NCI-H1048 (cell line): ENCODE measurements around the gene HIVEP3.

Experiments used
- DNase-seq: peaks from one replicate; lab custom pipeline; 2025; lab: John Stamatoyannopoulos, UW

The HIVEP3 gene

DNA sequence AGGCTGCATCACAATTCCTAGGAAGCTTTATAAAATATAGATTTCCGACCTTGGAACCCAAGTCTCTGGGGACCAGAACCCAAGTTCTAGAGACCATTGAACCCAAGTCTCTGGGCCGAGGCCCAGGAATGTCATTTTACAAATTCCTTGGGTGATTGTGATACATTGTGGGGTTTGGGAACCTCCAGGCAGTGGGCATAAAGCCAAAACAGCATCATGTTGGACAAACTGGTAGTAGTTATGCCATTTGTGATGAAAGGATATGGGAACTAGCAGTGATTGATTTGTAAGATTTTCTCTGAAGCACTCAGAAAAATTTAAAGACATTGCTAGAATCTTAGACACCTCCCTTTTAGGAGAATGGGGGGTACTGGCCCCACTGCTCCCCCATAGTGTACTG, 160.2 kb downstream of the HIVEP3 start:
- no peak for DNase-seq

DNA sequence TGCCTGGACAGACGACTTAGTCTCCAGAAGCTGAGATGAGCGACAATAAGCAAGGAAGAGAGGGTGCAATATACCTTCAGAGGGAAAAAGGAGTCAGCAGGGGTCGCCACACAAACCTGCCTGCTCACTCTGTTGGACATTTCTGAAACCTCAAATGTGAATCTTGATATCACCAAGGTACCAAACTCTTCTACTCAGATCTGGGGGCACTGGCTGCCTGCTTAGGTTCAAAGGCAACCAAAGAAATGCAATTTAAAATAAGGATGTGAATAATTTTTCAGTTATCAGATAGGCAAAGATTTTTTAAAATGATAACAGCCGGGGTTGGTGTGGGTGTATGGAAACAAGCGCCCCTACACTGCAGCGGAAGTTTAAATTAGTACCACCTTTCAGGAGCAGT, 164.2 kb downstream of the HIVEP3 start:
- no peak for DNase-seq

DNA sequence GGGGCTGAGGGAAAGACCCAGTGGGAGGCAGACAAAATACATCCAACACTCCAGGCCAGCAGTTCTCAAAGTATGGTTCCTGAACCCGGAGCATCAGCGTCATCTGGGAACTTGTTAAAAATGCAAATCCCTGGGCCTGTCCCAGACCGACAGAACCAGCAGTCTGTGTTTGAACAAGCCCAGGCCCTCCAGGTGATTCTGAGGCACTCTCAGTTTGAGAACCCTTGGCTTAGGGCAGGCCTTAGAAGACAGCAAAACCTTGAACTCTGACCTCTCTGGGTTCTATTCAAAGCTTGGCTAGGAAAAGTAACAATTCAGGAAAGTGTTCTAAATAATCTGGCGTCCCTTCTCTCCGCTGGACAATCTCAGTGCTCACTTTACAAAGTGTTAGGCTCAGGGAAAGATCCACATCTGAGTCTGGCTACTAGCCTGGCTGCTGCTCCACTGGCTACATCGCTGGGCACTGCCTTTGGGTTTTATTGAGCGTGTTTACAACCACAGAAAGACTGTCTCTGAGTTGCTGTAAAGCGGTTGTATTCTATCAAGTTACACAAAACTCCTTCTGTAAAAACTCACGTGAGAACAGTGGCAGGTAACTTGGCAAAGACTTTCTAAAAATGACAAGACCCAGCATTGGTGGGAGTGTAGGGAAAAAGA, 166.1 kb downstream of the HIVEP3 start:
- no peak for DNase-seq

DNA sequence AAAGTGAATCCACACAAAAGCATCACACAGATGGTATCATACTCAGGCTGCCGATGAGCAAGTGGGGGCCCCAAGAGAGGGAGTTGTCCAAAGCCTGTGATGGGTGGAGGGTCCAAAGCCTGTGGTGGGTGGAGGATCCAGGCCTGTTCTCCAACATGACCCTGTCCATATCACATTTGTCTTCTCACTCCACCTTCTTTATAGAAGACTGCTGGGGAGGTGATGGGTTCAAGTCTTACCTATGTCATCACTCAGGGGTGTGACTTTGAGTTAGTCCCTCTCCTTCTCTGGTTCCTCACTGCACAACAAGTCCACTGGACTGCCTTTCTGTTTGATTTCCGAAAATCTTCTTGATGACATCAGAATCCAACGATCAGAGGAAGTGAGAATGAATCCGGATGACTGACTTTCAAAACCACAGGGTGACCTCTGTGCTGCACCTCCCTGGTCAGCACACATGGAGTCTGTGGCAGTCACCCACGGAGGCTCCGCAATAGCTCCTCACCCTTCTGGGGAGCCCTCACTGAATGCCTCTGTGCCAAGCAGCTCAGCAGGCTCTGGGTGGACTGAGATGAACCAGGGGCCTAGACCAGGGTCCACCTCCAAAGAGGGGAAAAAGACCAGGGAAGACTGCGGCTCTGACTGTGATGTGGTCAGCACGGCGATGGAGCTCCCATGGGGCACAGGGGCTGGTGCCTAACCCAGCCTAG, 166.8 kb downstream of the HIVEP3 start:
- DNase-seq, result no peak

DNA sequence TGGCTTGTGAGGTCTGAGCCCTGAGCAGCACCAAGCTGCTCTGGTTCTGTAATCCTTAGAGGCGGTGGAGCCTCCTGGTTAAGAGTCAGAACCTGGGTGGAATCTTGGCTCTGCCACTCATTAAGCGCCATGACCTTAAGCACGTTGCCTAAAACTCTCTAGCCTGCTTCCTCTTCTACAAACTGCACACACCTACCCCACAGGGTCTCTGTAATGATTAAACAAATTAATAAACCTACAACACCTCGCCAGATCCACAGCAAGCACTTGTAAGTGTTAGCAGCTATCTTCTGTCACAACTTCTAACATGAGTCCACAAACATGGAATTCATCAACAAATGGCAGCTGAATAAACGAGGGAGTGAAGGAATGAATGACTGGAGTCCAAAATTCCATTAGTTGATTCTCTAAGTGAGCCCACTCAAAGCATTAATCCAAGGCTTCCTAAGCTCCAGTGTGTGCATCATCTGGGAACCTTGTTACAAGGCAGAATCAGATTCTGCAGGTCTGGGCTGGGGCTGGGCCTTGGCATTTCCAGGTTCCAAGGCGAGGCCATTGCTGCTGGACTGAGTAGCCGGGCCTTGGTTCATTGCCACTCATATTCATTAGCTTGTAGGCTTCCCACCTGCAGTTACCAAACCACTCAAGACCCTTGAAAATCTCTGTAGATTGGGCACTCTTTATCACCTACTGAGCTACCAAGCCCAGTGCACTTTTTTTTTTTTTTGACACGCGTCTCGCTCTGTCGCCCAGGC, 168.6 kb downstream of the HIVEP3 start:
- no peak for DNase-seq

DNA sequence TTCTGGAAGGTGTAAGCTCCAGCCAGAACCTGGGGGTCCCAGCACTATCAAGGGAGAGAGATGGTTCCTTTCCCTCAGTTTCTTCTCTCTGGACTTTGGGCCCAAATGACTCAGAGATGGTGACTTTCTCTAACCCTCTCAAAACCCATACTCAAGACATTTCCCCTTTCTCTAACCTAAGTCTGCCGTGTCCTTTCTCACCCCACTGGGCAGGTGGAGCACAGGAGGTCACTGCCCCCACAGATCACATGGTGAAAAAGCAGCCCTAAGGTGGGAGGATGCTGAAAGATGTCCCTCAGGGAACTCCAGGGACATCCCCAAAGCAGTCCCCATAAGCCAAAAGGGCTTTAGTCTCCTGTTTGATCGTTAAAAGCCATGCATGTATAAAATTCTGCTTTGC, 173.7 kb downstream of the HIVEP3 start:
- DNase-seq, result no peak

DNA sequence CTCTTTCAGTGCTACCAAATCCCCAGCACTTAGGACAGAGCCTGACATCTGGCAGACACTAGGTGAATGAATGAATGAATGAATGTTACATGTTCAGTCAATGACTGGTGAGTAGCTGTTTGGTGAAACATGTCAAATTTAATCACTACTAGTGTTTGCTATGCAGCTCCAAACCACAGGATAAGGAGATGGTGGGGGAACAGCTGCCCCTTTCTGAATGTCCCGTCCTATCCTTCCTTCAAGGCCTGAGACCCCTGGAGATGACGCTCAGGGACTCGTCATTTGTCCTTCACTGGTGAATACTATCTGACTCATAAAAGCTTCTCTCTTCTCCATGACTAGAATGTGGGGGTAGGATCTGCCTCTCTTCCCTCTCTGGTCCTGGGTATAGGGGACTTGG, 175.4 kb downstream of the HIVEP3 start:
- DNase-seq, result no peak

DNA sequence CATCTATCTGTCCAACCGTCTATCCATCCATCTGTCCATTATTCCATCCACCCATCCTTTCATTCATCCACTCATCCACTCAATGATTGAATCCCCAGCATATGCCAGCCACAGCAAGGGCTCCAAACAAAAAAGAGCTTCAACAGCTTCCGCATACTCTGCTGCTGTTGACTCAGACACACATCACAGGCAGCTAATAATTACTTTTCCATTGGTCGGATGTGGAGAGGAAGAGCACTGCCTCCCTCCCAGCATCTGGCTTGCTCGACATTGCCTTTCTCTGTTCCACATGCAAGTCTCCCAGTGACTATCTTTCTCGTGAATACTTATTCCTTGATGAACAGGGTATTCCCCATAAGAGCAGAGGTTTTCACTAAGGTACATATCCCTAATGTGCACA, 176.5 kb downstream of the HIVEP3 start:
- no peak for DNase-seq

DNA sequence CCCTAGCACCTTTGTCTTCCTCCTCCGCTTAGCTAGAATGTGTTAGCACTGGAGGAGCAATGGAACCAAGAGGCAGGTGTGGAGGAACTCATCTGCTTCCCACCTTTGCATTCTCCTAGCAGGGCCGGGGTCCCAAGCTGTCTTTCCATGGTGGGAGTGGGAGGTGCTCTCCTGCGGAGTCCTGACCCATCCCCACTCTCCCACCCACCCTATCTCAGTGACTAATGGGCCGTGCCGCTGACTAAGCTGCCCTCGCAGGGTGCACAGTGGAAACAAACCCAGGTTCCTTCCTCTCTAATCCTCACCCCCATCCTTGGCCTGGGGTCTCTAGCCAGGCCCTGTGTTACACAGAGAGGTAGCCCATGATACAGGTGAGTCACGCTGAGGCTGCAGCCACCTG, 177.5 kb downstream of the HIVEP3 start:
- DNase-seq, result no peak

DNA sequence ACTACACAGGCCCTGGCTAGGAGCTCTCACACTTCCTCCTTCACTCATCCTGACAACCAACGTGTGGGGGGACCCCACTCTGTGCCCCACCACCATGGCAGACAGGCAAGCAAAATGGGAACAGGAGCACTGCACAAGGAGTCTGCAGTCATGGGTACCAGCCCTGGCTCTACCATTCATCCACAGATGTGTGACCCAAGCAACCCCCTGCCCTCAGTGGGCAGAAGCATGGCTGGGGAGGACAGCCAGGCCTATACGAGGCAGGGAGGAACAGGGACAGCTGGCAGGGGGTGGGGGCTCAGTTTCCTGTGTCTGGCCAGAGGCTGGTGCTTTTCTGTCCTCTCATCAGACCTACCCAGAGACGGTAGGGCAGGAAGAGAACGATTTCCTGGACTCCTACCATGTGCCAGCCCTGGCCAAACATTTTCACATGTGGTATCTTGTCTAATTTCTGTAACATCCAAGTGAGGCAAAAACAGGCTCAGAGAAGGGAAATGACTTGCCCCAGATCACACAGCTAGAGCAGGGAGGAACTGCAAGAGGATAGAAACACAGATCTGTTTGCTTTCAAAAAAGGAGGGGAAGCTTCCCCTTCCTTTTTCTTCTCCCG, 178.0 kb downstream of the HIVEP3 start:
- DNase-seq, result no peak

DNA sequence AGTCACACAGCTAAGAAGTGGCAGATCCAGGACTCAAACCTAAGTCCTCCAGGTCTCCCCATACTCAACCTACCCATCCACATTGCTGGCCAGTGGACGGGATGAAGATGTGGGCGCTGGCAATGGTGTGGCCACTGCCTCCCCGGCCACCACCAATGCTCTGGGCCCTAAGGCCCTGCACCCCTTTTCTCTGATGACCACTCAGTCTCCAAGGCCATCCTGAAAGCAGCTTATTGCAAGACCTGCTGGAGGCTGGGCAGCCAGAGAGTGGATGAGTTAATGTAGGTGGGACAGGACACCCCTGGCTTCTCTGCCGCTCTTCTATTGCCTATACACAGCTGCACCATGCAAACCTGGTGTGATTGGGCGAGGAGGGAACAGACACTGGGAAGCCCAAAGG, 178.7 kb downstream of the HIVEP3 start:
- DNase-seq, result no peak

DNA sequence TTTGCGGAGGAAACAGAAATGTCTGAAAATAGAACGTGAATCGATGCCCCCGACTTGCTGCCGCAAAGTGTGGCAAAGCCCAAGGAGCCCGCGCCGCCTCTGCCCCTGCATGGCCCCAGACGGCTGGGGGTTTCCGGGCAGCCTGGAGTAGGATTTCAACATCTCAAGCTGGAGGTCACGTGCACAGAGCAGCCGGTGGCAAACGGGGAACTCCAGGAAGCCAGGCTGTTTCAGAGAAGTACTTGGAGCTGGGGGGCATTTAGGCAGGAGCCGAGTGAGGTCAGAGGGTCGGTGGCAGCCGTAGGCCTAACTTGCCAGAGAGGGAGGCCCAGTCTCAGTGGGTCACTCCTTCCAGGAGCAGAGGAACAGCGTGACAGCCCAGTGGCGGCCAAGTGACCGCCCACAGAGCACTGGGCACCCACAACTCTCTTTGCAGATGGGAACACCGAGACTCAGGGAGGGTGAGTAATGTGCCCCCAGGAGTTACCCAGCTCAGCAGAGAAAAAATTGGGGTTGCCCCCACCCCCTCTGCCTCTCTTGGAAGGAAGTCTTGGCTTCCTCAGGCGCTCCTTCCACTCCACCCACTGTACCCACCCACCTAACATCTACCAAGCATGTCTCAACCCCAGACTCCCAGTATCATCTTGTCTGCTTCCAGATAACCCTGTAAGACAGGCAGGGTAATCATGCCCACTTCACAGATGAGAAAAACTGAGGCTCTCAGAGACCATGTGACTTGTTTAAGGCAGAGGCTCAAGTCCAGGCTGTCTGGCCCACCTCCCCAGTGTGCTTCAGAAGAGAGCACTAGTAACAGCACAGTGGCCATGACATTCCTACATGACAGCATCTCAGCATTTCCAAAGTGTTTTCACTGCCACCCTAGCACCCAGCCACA, 179.4 kb downstream of the HIVEP3 start:
- no peak for DNase-seq

DNA sequence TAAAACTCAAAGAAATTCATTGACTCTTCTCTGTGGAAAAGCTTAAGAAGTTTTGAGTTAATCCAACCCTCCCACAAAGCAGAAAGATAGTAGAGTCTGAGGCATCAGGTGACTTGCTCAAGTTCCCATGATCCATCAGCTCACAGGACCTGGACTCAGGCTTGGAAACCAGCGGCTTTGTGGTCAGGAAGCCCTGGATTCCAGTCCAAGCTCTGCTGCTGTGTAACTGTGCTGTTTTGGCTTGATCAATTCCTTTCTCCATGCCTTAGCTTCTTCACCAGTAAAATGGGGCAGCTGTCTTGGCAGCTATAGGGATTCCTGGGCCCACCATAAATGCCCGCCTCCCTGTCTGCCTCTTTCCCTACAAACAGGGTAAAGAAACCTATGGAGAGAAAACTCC, 180.2 kb downstream of the HIVEP3 start:
- DNase-seq, result no peak

DNA sequence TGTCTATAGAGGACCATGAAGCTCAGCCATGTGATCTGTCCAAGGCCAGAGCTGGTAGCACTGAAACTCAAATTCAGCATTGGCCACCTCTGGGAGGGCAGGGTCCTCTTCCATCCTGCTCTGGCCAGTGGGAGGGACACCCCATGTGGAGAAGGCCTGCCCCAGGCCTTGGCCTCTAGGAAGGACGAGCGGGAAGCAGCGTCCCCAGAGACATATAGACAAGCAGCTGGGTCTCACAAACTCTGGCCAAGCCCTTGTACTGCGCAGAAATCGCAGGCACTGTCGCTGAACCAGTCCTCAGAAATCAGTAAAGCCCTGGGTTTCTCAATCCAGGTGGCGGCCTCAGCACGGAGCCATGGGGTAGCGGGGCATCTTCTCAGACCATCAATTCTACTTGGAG, 180.7 kb downstream of the HIVEP3 start:
- no peak for DNase-seq

DNA sequence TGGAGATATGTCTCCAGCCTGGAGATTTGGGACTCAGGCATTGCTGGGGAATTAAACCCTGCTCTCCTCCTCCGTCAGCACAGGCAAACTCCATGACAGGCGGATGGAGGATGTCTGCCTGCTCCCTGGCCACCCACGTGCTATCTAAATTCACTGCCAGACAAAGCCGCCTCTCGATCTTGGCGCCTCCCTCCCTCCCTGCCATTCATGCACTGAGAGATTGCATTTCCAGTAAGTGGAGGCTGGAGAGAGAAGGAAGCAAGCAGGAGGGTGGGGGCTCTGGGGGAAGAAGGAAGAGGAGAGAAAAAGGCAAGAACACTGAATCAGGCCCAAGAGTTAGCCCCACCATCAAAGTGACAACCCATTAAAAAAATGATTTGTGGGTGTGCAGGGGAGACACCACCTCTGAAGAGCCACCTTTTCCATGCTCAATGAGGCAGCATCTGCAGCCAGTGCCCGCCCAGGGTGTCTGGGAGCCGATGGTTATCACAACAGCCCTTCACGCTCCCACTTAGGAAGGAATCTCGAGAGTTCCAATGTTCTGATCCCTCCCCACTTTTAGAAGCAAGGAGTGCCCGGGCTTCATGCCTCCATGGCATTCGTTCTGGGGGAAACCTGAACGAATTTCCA, 183.0 kb downstream of the HIVEP3 start:
- DNase-seq, result no peak

DNA sequence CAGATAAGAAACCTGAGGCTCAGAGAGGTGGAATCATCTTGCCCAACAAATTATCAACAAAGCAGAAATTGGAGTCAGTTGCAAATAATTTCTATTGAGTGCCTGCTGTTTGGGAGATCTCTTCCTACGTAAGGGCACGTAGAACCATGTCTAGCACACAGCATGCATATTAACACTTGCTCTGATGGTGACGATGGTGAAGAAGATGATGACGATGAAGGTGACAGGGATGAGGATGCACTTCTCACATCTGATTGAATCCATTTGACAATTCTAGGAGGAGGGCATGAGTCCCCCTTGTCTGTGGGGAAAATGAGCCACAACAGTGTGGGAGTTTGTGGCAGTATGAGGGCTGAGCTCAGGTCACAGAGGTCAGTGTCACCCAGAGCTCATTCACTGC, 183.6 kb downstream of the HIVEP3 start:
- DNase-seq, result no peak

DNA sequence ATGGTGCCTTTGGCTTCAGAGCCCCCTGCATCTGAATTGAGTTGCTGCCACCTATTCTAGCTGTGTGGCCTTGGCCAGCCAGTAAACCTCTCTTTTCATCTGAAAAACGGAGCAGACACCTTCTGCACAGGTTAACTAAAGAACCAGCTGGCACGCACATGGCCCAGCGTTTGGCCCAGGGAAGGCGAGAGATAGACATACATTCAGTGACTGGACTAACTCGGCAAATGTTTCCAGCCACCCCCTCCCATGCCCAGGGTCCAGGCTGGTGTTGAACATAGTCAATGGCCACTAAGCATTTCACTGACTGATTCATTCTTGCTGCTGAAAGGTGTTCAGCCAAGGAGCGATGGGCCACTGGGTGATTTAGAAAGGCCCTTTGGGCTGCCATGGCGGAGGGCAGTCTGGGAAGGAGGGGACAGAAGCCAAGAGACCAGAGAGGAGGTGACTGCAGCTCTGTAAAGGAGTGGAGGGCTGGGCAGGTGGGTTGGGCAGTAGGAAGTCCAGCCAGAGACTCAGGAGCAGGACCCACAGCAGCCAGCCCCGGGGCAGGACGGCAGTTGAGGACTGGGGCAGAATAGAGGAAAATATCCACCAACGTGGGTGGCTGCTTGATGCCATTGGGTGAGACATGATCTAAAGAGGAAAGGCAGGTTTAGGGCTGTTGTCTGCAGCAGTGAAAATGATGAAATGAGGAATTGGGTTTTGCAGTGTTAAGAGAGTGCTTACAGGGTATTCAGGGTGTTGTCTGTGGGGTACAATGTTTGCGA, 184.3 kb downstream of the HIVEP3 start:
- no peak for DNase-seq

DNA sequence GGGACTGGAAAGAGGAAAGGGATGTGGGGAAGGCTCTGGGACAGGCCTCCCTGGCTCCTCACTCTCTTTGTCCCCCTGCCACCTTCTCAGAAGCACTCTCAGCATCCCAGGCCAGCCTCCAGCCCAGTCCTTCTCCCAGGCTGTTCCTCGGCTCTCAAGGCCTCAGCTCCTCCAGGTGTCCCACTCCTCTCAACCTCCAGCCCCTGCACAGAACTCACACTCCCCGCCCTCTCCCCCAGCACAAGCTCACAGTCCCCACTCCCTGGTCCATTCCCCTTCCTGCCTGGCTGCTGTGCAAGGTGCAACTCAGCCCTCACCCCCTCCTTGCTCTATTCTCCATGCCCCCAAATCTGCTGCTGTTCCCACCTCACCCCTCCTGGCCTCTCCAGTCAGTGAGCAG, 185.0 kb downstream of the HIVEP3 start:
- DNase-seq, result no peak

DNA sequence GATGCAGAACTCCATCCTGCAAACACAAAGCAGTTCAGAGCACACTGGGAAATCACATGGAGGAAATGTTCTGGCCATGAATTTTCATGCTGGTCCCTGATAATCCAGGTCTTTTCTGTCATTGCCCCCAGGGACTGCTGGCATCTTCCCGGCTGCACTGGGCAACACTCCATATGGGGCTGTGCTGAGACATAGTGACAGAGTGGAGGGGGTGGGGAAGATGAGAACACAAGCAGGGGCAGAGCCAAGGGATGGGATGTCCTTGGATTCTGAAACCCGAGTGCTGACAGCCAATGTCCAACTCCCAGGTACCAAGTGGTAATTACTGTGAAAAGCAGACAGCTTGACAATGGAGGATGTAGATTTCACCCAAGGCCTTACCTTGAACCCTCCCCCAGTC, 185.7 kb downstream of the HIVEP3 start:
- no peak for DNase-seq

DNA sequence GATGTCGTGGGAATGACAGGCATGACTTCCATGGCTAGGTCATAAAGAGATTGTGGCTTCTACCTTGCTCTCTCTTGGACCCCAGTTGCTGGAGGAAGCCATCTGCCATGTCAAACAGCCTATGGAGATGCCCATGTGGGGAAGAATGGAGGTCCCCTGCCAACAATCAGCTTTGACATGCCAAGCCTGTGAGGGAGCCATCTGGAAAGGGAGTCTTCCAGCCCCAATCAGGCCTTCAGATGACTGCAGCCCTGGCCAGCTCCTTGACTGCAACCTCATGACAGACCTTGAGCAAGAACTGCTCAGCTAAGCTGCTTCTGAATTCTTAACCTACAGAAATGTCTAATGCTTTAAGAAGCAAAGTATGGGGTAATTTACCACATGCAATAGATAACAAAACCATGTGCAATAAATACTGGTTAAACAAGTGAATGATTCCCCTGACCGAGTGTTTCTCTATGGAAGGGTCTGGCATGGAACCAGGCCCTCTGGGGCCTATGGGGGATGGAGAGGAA, 187.1 kb downstream of the HIVEP3 start:
- DNase-seq, result no peak
